B cell (primary cell): ENCODE measurements around the gene SALL3. TPM values are rescaled to one million over a fixed set of nuclear protein-coding genes. Genes with fewer than 3 reads are reported as not detected.

Experiments
- ATAC-seq: fragments of 200-7000 bp; cut with Tn5 transposase; one replicate; pipeline ENCODE4 v1.10.0; 2021; ENCODE audit warnings: low read depth, mild to moderate bottlenecking, moderate number of reproducible peaks, moderate library complexity
- CTCF ChIA-PET: fragments of 350-600 bp; sonication (Branson Sonifier 250); formaldehyde crosslinking; loops from one replicate; lab custom pipeline; 2021; ENCODE audit warnings: antibody characterized with exemption, inconsistent platforms; lab: Charles Lee
- POLR2A ChIA-PET: fragments of 350-600 bp; sonication (Branson Sonifier 250); formaldehyde crosslinking; loops from one replicate; lab custom pipeline; 2021; ENCODE audit warnings: antibody characterized with exemption; lab: Charles Lee
- DNase-seq: peaks from one replicate; pipeline ENCODE4 v3.0.0; 2013
- H2AFZ ChIP-seq: 2 replicates; pipeline ENCODE4 v1.6.1; 2012; ENCODE audit warnings: mild to moderate bottlenecking, low read depth, low read length; ENCODE audit not compliant: insufficient read depth, poor library complexity, severe bottlenecking
- H3K27ac ChIP-seq, 2 donors: 1 replicate in 1 of 2; 2 replicates in 1 of 2; pipeline ENCODE4 v1.5.1; 2012 to 2013; ENCODE audit warnings: low read length in 2 of 2, mild to moderate bottlenecking in 2 of 2, moderate library complexity in 1 of 2
- H3K27me3 ChIP-seq, 4 experiments: fragments of 200-600 bp in 1 of 4; sonication (generic) in 1 of 4; replicated peaks in 1 of 4; 1 replicate in 2 of 4; 2 replicates in 2 of 4; pipeline versions ENCODE4 v1.6.1 to v1.7.0; 2013 to 2016; ENCODE audit warnings: low read length in 3 of 4, mild to moderate bottlenecking in 2 of 4, mixed read lengths in 1 of 4, moderate library complexity in 1 of 4; ENCODE audit not compliant: insufficient read depth in 4 of 4, control insufficient read depth in 3 of 4; ENCODE audit errors: control extremely low read depth in 1 of 4
- H3K36me3 ChIP-seq, 2 experiments: replicated peaks in 1 of 2; 1 replicate in 1 of 2; 2 replicates in 1 of 2; pipeline versions ENCODE4 v1.6.1 to v1.7.1; 2013; ENCODE audit warnings: low read length in 1 of 2; ENCODE audit not compliant: insufficient read depth in 2 of 2, control insufficient read depth in 1 of 2; ENCODE audit errors: control extremely low read depth in 1 of 2, extremely low read depth in 1 of 2
- H3K4me1 ChIP-seq, 2 donors: fragments of 200-600 bp in 1 of 2; sonication (generic) in 1 of 2; 1 replicate in 1 of 2; 2 replicates in 1 of 2; pipeline versions ENCODE4 v1.5.1 to v1.6.1; 2013 to 2017; ENCODE audit warnings: low read length in 2 of 2; ENCODE audit not compliant: control insufficient read depth in 2 of 2, insufficient read depth in 2 of 2
- H3K4me2 ChIP-seq: replicated peaks from 2 replicates; pipeline ENCODE3; 2012; ENCODE audit warnings: mild to moderate bottlenecking, low read depth, low read length; ENCODE audit not compliant: poor library complexity, severe bottlenecking
- H3K4me3 ChIP-seq, 5 experiments: fragments of 200-600 bp in 1 of 5; sonication (generic) in 1 of 5; 1 replicate in 3 of 5; 2 replicates in 2 of 5; pipeline versions ENCODE4 v1.5.1 to v1.7.0; 2011 to 2016; ENCODE audit warnings: low read length in 4 of 5, mild to moderate bottlenecking in 4 of 5, low read depth in 2 of 5, control low read depth in 1 of 5, moderate library complexity in 1 of 5; ENCODE audit not compliant: insufficient read depth in 1 of 5; ENCODE audit errors: control extremely low read depth in 1 of 5, extremely low read depth in 1 of 5
- H3K79me2 ChIP-seq: fragments of 200-600 bp; sonication (generic); one replicate; pipeline ENCODE4 v1.6.0; 2016; ENCODE audit warnings: low read length; ENCODE audit not compliant: control insufficient read depth, insufficient read depth
- H3K9ac ChIP-seq: fragments of 200-600 bp; sonication (generic); 2 replicates; pipeline ENCODE4 v1.6.1; 2017; ENCODE audit warnings: mild to moderate bottlenecking, low read length, moderate library complexity
- H3K9me3 ChIP-seq, 3 donors: one replicate each; pipeline versions ENCODE4 v1.6.1 to v1.7.1; 2013; ENCODE audit warnings: low read length in 2 of 3; ENCODE audit not compliant: control insufficient read depth in 2 of 3, insufficient read depth in 1 of 3; ENCODE audit errors: control extremely low read depth in 1 of 3
- H4K20me1 ChIP-seq: 2 replicates; pipeline ENCODE4 v1.6.0; 2012; ENCODE audit warnings: mild to moderate bottlenecking, low read length; ENCODE audit not compliant: insufficient read depth, control insufficient read depth, poor library complexity, severe bottlenecking
- H3K27ac Mint-ChIP-seq: one replicate; pipeline ENCODE4 v1.8.0; 2021; ENCODE audit warnings: mixed read lengths
- H3K27me3 Mint-ChIP-seq: one replicate; pipeline ENCODE4 v1.8.0; 2021; ENCODE audit warnings: mixed read lengths
- H3K4me1 Mint-ChIP-seq: one replicate; pipeline ENCODE4 v1.8.0; 2021; ENCODE audit warnings: mixed read lengths
- H3K4me3 Mint-ChIP-seq: one replicate; pipeline ENCODE4 v1.8.0; 2021; ENCODE audit warnings: mixed read lengths
- H3K9me3 Mint-ChIP-seq: one replicate; pipeline ENCODE4 v1.8.0; 2022; ENCODE audit warnings: mixed read lengths; ENCODE audit not compliant: insufficient read depth
- CTCF ChIP-seq: fragments of 200-600 bp; IDR thresholded peaks from one replicate; pipeline ENCODE4 v1.8.0; 2022; ENCODE audit warnings: antibody characterized with exemption, mild to moderate bottlenecking
- EZH2 ChIP-seq: IDR thresholded peaks from 2 replicates; pipeline ENCODE4 v1.6.1; 2012; ENCODE audit warnings: borderline replicate concordance, low read depth, mild to moderate bottlenecking, moderate library complexity, low read length; ENCODE audit not compliant: insufficient read depth, poor library complexity, severe bottlenecking
- WGBS: methylation state at CpG from one replicate; pipeline ENCODE4 v1.1.5; 2013; ENCODE audit warnings: missing lambda C conversion rate; ENCODE audit not compliant: insufficient coverage; 5-methylcytosine and 5-hydroxymethylcytosine counted together
- intact Hi-C: fragments of 100-400 bp; cut with micrococcal nuclease; formaldehyde crosslinking; loops from one replicate; pipeline ENCODE4 v1.10.0; 2022
- polyA plus RNA-seq: library from polyadenylated mRNA; depleted of rRNA; stranded (reverse); fragments of >200 nt; gene quantifications from 2 replicates; pipeline ENCODE4 v1.2.3, GENCODE V29; 2012
- total RNA-seq, 2 donors: library from RNA; stranded (reverse); fragments of 120-200 nt in 1 of 2; gene quantifications; 1 replicate in 1 of 2; 2 replicates in 1 of 2; pipeline versions ENCODE4 v1.2.3 to v1.2.4, GENCODE V29; 2013 to 2022

The SALL3 gene
- total and polyA plus RNA-seq, 2 donors (not counting 1 experiment from before 2014, with no cell fraction given) = not detected

DNA sequence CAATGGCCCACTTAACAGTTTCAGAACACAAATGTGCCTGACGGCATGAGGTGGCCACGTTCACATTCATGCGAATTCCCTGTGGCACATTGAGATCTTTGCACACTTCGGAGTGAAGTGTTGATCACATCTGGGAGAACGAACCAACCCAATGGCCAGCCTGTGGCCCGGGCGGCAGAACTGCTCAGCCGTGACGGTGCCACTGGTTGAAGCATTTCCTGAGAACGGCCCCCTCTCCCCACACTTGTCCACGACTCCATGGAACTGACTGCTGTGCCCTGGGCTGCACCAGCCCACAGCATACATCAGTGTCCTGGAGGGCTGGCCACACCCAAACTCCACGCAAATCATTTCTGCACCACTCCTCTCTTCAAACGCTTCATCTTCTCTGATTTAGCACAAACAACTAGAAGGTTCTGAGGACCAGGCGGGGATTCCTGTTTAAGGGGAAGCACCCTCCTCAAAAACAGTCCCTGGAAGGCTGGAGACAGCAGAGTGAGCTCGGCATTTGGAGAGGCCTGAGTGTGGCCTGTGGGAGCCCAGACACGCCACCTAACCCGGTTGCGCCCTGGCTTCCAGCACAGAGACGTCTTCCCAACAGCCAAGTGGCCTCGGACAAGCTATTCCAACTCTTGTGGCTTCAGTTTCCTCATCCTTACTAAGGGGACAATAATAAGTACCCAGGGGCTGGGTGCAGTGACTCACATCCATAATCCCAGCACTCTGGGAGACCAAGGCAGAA, 9.9 kb upstream of the SALL3 start:
- H3K4me3 ChIP-seq = no peak overlapping the region
- no peak for ATAC-seq
- ChIA-PET POLR2A (no interaction called here), CTCF (no interaction called here)
- peaks cover 3% of the 10 kb centered on the region for H3K4me1 Mint-ChIP-seq
- H3K27ac Mint-ChIP-seq = no peak overlapping the region
- intact Hi-C loops = no loop called here
- H3K36me3 ChIP-seq = no peaks in the 10 kb centered on the region
- no peaks in the 10 kb centered on the region for H4K20me1 ChIP-seq
- H3K27me3 ChIP-seq = peaks cover 0 to 36% (median 5%) of the 10 kb centered on the region in 4 experiments
- peaks cover 4 to 5% of the 10 kb centered on the region in 2 donors for H3K4me1 ChIP-seq
- peaks cover 37% of the 10 kb centered on the region for H3K27me3 Mint-ChIP-seq
- no peak overlapping the region for H2AFZ ChIP-seq
- peaks cover 0 to 26% (median 0%) of the 10 kb centered on the region in 3 donors for H3K9me3 ChIP-seq
- 89% methylated on average over 20 of the region's 20 CpGs for WGBS
- no peak overlapping the region for H3K27ac ChIP-seq
- H3K9ac ChIP-seq = no peak overlapping the region
- no peaks in the 10 kb centered on the region for H3K79me2 ChIP-seq
- no peak overlapping the region for H3K4me2 ChIP-seq
- H3K4me3 Mint-ChIP-seq = no peak overlapping the region
- TF ChIP-seq CTCF (no peak), EZH2 (no peak)
- H3K9me3 Mint-ChIP-seq = no peaks in the 10 kb centered on the region
- no peak for DNase-seq

DNA sequence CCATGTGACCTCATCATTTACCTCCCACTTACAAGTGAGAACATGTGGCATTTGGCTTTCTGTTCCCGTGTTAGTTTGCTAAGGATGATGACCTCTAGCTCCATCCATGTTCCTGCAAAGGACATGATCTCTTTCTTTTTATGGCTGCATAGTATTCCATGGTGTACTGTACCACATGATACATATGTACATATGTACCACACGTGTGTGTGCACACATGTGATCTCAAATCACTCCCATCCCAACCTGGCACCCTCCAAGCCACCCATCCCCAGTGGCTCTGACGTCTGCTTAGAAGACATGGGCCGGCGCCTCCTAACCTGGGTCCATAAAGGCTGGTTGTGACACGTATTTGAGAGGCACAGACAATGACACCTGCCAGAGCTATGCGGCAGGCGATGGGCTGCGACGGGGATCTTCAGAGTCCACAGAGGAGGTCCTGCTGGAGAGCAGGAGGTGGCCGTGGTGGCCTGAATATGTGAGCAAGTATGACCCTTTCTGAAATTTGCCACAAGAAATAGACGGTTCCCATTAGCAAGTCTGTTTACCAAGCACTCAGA, 8.8 kb upstream of the SALL3 start:
- H3K9me3 ChIP-seq = peaks cover 0 to 21% (median 0%) of the 10 kb centered on the region in 3 donors
- H3K4me1 ChIP-seq = peaks cover 4 to 5% of the 10 kb centered on the region in 2 donors
- intact Hi-C loops = no loop called here
- no peaks in the 10 kb centered on the region for H4K20me1 ChIP-seq
- CTCF ChIA-PET = no interaction called here
- H3K4me3 Mint-ChIP-seq = no peak overlapping the region
- ATAC-seq (no peak), DNase-seq (no peak)
- peaks cover 4% of the 10 kb centered on the region for H3K4me1 Mint-ChIP-seq
- no peaks in the 10 kb centered on the region for H3K79me2 ChIP-seq
- H2AFZ ChIP-seq = no peak overlapping the region
- H3K27ac ChIP-seq = no peak overlapping the region
- H3K9ac ChIP-seq = no peak overlapping the region
- no peak for TF ChIP-seq CTCF
- no peak for TF ChIP-seq EZH2
- no peak overlapping the region for H3K27ac Mint-ChIP-seq
- no peak overlapping the region for H3K4me2 ChIP-seq
- H3K27me3 Mint-ChIP-seq = peaks cover 48% of the 10 kb centered on the region
- H3K9me3 Mint-ChIP-seq = no peaks in the 10 kb centered on the region
- 95% methylated on average over 11 of the region's 12 CpGs for WGBS
- POLR2A ChIA-PET = no interaction called here
- no peaks in the 10 kb centered on the region for H3K36me3 ChIP-seq
- no peak overlapping the region for H3K4me3 ChIP-seq
- H3K27me3 ChIP-seq = peaks cover 2 to 46% (median 15%) of the 10 kb centered on the region in 4 experiments
